ENCODE measurements around the gene NR2C1.
"Not testable (repeated sequence)": the region's sequence is repeated elsewhere in the genome, so short reads cannot be mapped to it uniquely, and the experiment has no call there.

The NR2C1 gene

DNA sequence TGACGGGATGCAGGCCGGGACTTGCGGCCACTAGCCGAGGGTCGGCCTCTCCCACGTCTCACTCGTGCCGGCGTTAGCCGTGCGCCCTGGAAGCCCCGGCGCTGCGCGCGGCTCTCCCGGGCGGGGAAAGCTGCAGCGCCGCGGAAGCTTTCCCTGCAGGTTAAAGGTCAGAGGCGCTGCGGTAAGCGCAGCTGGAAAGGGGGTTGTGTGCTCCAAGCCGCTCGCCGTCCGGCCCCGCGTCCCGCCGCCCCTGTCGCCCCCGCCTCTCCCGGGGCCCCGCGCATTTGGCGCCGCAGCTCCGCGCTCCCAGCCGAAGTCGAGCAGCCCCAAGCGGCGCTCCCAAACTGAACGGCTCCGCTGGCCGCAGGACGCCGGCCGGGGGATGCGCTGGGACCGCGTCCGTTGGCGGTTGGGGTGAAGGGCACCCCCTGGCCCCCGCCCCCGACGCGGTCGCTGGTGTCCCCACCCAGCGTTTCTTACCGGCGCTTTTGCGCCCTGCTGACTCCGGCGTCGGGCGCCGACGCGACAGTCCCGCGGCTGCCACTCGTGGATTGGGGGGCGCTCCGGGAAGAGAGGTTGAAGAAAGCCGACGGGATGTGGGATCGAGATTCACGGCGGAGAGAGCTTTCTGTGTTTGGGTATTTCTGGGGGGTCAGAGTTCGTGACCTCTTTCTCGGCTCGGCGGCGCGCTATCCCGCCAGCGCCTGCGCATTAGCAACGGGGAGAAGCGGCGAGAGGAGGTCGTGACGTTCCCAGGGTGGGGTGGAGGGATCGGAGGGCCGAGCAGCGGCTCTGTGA, at the start of gene NR2C1:
Gene NR2C1, minus strand, starts transcription at position 719 of the 798 bp plus-strand sequence. CDS start 6,234 bp downstream, outside the sequence.
- peak; percentile 92 to 97 for DNase-seq

DNA sequence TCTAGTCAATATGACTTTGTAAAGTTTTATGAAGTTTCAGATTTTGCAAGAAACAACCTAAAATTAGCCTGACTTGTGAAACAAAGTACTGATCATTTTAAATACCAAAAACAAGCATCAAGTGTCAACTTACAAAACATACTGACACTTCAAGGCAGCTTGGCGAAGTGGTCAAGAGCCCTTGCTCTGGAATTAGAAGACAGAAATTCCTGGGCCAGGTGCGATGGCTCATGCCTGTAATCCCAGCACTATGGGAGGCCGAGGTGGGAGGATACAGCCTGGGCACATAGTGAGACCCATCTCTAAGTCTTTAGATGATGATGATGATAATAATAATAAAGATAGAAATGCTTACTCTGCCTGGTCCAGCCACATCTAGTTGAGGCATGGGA, 45.4 kb upstream of the NR2C1 start:
- no peak for DNase-seq

DNA sequence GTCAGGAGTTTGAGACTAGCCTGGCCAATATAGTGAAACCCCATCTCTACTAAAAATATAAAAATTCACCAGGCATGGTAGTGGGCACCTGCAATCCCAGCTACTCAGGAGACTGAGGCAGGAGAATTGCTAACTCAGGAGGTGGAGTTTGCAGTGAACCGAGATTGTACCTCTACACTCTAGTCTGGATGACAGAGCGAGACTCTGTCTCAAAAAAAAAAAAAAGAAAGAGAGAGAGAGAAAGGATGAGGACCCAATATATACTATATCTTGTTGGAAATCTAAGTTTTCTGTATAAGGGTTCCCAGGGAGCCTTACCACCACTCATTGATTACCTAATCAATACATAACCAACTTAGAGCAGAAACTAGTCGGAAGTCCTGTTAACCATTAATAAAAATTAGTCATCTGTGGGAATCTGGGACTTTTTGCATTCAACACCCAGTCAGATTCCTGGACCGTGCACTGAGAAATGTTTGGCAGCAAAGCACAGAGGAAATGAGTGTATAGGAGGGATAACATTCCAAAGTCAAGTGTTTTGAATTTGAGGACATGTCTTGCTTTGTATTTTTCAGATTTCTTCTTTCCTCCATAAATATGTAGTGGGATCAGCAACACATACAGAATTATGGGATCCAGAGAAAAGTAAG, 44.8 kb upstream of the NR2C1 start:
- DNase-seq: no peak

DNA sequence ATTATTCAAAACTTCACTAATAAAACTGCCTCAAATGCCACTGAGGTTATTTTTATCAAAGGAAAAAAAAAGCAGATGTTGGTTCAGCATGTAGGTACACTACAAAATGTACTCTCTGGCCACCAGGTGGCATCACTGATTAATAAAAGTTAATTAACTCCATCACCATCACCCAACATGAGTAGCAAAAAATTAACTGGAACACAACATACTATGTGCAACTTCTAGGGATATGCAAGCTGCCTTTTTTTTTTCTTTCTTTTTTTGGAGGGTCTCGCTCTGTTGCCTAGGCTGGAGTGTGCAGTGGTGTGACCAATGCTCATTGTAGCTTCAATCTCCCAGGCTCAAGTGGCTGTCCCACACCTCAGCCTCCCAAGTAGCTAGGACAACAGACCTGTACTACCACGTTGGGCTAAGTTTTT, 43.8 kb upstream of the NR2C1 start:
- DNase-seq: peak; percentile 69 to 84

DNA sequence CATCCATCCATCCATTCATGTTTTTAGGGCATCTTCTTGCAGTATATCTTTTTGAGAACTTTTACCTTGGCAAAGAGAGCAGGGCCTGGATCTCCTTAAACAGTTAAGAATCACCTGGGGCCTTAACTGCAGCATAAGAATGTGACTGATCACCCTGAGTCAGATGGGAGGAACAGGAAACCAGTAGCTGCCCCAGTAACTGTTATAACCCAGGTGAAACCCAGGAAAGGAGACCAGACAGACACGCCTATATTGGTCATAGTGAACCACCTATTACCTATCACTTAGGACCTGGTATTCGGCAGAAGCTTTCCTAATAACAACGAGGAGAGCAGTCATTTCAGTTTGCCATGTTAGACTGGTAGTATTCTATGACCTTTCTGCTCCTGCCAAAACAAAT, 43.4 kb upstream of the NR2C1 start:
- no peak for DNase-seq

DNA sequence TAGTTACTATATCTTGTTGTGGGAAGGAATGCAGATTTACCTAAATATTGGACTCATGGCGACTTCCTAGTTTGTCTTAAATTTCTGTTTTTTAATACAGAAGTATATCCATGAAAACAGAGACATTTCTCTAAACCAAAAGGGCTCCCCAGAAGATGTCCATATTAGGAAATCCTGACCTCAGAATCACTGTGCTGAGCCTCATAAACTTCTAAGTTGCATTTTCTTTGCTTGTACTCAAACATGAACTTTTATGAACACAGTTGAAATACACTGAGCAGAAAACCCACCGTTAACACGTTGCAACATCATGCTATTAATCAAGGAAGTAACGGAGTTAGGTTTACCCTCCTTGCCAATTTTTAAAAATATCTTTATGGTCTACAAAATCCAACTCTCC, 42.9 kb upstream of the NR2C1 start:
- no peak for DNase-seq

DNA sequence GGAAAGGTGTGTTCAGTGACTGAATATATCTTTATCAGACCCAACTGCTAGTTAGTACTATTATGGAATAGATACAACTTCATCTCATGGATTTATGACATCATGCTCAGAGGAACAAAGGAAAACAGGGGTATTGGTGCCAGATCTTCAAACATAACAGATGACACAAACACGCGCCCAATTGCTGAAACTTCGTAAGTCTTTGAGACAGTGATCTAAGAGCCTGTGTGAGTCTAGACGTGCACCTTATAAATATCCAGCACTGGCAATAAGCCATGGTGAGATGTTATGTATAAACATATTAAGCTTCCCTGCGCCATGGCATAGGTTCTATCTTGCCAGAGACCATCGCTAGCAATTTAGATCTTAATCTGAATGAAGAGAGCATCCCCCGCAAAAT, 42.2 kb upstream of the NR2C1 start:
- no peak for DNase-seq

DNA sequence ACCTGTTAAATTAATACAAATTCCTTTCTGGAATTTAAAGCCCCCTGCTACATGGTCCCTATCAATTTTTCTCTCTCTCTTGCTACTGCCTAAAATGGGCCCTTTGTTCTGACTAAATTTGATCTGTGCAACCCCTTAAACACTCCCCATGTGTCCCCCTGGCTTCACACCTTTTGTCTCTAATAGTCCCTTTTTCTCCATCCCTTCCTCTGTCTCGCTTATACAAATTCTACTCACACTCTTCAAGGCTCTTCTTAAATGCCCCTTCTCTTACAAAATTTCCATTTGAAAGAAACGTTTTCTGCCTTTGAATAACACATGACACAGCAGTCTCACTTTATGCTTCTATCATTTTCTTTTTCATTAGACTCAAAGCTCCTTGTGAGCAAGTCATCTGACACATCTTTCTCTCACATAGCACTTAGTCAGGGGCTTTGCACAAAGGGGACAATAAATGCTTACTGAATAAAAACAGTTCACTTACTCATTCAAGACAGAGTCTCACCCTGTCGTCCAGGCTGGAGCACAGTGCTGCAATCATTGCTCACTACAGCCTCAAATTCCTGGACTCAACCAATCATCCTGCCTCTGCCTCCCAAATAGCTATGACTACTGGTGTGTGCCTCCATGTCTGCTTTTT, 41.5 kb upstream of the NR2C1 start:
- no peak for DNase-seq

DNA sequence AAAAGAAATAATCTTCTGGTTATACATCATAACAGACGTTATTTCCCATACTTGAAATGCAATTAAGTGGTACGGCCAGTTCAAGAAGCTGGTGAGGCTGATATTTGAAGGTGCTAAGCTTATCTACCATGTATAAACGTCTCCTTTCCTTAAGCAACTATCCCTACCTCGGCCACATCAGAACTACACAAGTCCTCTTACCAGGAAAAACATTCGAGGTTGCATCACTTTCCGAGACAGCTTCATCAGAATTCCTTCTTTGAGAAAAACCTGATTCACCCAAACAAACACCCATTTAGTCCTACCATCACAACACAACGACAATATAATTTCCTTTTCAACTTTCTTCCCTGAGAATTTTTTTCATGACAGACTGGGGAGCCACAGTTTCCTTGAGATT, 33.9 kb upstream of the NR2C1 start:
- no peak for DNase-seq

DNA sequence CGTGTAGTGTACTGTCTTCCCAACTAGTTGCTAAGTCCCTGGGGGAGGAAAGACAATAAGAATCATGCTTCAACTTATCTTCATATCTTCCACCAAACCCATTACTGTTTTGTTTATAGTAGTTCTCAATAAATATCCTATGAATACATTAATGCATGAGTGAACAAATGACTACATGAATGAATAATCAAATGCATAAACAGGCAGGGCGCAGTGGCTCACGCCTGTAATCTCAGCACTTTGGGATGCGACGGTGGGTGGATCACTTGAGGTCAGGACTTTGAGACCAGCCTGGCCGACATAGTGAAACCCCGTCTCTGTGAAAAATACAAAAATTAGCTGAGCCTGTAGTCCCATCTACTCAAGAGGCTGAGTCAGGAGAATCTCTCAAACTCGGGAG, 32.1 kb upstream of the NR2C1 start:
- DNase-seq: no peak

DNA sequence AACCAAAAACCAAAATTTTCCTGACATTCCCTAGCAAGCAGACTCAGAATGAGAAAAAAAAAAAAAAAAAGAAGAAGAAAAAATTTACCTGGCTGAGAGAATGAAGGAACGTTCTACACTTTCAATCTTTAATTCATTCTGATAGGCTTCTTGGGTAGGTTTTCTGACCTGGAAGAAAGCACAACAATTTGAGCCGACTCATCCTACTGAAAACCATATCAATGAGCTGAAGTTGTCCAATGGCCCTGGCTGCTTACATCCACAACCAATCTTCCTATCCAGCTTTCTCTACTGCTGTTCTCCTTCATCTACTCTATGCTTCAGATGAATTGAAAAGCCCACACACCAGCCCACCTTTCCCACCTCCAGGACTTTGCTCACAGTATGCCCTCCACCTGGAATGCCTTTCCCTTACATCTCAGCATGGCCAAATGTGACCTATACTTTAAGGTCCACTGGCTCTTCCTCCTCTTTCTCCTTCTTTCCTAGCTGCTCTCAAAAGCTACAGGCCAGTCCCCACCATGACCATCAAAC, 31.6 kb upstream of the NR2C1 start:
- DNase-seq: no peak

DNA sequence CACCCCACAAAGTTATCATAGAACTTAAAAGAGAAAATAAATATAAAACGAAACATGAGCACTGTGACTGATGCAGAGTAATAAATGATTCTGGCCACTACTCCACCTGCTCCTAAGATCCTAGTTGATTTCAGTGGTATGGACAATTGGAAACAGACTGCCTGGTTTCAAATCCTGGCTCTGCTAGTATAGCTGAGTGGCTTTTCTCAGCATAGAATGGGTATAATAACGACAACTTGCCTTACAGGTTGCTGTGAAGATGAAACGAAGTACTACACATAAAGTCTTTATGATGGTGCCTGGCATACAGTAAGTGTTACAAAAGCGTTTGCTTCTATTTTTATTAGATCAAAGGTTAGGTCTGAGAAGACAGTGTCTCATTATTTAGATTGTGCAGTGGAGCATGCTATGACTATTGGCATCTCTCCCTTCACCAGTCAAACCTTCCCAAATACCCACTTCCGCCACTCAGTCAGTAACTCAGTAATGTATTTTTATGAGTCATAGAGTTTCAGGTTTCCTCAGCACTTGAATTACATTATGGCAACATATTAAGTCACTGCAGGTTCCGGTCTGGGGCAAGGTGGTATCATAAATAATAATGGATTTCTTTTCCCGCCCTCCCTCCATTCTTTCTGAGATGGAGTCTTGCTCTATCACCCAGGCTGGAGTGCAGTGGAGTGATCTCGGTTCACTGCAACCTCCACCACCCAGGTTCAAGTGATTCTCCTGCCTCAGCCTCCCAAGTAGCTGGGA, 29.7 kb upstream of the NR2C1 start:
- peak; percentile 66 to 87 for DNase-seq

DNA sequence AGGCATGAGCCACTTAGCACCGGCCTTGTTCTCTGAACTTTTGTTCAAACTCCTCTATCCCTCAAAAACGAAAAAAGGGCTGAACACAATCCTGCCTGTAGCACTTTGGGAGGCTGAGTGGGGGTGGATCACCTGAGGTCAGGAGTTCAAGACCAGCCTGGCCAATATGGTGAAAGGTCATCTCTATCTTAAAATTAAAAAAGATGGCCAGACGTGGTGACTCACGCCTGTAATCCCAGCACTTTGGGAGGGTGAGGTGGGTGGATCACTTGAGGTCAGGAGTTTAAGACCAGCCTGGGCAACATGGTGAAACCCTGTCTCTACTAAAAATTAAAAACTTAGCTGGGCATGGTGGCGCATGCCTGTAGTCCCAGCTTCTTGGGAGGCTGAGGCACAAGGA, 28.5 kb upstream of the NR2C1 start:
- not testable (repeated sequence) for DNase-seq

DNA sequence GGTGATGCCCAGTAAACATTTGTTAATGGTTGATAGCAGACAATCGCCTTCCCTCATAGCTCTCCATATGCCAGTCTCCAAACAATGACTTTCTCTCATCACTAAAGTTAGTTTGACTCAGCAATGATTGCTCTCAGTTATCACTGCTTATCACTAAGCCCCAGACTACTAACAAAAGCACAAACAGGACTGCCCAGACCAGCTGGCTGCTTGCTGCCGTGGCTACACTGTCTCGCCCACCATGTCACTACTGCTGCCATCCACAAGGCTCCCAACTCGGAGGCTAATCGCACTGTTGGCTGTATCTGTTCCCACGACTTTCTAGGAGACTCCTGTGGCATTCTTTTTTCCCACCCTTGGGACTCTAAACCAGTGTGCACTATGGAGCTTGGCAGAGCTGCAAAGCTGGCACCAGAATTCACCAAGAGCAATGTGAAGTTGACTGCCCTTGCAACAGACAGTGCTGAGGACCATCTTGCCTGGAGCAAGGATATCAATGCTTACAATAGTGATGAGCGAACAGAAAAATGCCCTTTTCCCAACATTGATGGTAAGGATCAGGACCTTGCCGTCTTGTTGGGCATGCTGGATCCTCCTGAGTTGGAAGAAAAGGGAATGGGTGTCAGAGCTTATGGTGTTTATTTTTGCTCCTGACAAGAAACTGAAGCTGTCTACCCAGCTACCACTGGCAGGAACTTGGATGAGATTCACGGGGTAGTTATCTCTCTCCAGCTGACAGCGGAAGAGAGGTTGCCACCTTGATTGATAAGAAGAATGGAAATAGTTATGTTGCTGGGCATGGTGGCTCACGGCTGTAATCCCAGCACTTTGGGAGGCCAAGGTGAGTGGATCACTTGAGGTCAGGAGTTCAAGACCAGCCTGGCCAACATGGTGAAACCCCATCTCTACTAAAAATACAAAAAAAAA, 27.1 kb upstream of the NR2C1 start:
- no peak for DNase-seq

DNA sequence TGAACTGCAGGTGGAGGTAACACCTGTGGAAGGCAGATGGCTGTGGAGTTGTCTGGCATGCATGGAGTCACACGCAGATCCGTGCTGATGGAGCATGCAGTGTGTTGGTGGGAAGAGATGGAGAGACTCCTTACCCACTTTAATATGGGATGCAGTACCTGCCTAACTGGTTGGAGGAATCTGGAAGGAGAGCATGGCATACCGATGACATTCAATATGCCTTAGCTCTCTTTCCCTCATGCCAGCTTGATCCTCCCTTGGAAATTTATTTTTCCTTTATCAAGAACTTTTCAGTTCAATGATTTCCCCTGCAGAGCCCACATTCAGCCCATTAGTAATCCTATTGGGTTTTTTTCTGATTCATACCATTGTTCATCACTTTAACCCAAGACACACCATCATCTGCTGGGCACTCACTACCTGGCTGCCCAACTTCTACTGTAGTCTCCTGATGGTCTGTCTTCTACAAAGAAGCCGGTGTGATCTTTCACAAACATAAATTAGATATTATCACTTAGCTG, 25.9 kb upstream of the NR2C1 start:
- no peak for DNase-seq

DNA sequence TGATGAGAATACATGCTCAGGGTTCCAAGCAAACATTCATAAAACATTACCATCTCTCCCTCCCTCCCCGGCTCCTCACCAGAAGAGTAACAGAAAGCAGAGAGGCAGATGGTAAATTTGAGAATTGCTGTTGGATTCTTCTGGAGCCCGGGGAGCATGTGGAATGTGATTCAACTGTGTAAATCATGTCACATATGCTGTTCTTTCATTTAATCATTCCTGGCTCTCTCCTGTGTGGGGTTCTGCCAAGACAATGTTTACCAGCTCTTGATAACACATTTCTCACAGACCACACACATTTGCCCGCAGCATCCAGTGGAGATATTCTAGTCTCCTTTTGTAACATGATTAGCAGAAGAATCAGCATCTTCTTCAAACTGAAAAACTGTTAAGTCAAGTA, 23.4 kb upstream of the NR2C1 start:
- DNase-seq: no peak

DNA sequence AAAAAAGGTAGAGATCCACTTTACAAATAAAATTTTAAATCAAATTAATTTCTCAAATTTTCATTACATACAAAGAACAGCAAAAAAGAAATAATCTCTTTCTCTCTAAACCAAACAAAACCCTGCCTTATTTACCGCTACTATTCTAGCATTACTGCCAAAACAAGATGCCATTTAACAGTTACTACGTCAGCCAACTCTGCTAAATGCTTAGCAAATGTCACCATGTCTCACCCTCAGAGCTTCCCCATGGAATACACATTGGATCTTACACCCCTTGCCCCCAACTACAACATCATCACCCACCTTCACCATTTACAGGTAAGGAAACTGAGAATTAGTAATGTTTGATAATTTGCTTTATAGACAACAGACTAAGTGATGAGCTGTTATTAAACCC, 23.0 kb upstream of the NR2C1 start:
- DNase-seq: no peak

DNA sequence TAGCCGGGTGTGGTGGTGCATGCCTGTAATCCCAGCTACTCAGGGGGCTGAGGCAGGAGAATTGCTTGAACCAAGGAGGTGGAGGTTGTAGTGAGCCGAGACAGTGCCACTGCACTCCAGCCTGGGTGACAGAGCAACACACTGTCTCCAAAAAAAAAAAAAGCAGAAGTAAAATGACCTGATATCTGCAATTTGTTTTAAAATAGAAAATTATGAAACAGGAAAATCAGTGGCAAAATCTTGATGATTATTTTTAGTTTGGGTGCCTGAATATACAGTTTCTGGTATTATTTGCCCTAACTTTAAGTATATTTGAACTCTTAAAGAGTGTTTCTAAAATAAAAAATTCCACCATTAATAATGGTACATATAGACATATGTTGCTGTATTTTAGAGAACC, 22.4 kb upstream of the NR2C1 start:
- not testable (repeated sequence) for DNase-seq

DNA sequence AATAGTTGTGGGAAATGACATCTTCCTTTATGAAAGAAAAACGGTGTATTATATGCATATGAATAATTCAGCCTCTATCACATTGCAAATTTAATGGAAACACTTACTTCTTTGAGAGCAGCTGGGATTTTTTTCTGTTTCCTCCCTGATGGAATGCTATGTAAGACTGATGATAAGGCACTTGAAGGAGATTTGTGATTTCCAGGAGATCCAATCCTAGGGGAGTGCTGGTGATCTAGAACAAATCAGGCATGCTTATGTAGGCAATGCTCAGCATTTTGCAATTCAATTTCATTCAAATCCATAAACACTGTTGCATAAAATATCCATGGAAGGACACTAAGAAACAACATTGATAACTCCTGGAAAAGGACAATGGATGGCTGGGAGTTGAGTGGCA, 16.0 kb upstream of the NR2C1 start:
- no peak for DNase-seq

DNA sequence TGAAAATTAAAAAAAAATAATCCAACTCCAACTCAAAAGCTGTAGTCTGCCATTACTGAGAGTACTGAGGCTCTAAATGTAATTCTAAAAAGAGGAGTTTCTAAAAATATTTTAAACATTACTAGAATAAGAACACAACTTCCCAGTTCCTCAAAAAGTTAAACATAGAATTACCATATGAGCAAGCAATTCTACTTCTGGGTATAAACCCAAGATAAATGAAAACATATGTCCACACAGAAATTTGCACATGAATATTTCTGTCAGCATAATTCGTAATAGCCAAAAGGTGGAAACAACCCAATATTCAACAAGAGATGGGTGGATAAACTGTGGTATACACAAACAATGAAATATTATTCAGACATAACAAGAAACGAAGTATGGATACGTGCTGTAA, 15.0 kb upstream of the NR2C1 start:
- no peak for DNase-seq

DNA sequence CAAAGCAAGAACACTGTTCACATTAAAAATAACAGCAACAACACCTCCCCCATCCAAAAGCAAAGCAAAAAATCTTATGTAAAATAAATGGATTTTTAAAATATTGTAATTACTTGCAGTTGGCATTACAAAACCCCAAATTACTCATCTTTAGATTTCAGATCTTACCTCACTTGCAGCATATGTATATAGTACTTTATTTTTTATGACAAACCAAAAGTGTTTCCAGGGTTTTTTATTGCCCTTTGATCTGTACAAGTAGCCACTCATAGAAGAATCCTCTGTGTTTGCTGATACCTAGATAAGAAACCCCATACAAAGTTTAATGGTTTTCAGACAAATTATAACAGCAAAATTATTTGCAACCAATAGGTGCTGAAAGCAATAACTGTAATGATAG, 12.2 kb upstream of the NR2C1 start:
- no peak for DNase-seq

DNA sequence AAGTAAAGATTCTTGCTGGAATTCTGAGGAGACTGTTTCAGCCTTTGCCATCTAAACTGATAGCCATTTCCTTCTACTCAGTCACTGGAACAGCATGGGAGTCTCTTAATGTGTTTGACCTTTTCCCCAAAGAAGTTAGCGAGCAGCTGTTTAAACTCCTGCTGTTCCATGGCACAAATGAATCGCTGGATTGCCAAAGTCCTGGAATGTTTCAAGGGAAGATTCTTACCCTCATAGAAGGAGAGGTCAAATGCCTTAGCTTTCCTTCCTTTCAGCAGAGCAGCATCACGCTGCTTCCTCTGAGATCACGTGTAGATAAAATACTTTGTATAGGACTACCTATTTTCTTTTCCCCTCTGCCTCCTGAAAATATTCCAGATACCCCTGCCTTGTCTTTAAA, 10.5 kb upstream of the NR2C1 start:
- DNase-seq: no peak
